Measurements from ENCODE around the gene MAG.

The MAG gene

GRCh38 chr19:35274323-35274722, 17.6 kb upstream of the MAG start:
- no peak overlapping the region for H3K4me3 ChIP-seq (replicated peaks; ENCODE audit: low read depth, low read length)
- no peak for DNase-seq (ENCODE audit: low read depth)
- no peak for TF ChIP-seq CTCF (IDR thresholded peaks at IDR 0.05; ENCODE audit: low read length, missing control alignments)

- DNase-seq (ENCODE audit: low read depth): no peak
- H3K4me3 ChIP-seq (replicated peaks; ENCODE audit: low read depth, low read length): no peak overlapping the region
- no peak for TF ChIP-seq CTCF (IDR thresholded peaks at IDR 0.05; ENCODE audit: low read length, missing control alignments)
Observed at GRCh38 chr19:35276706-35277281, 15.2 kb upstream of the MAG start.

GRCh38 chr19:35278578-35279284, 13.2 kb upstream of the MAG start:
- no peak for TF ChIP-seq CTCF (IDR thresholded peaks at IDR 0.05; ENCODE audit: low read length, missing control alignments)
- no peak for DNase-seq (ENCODE audit: low read depth)
- no peak overlapping the region for H3K4me3 ChIP-seq (replicated peaks; ENCODE audit: low read depth, low read length)

- no peak for DNase-seq (ENCODE audit: low read depth)
- TF ChIP-seq CTCF (IDR thresholded peaks at IDR 0.05; ENCODE audit: low read length, missing control alignments): no peak
- H3K4me3 ChIP-seq (replicated peaks; ENCODE audit: low read depth, low read length): no peak overlapping the region
Observed at GRCh38 chr19:35279374-35279773, 12.6 kb upstream of the MAG start.

- no peak for DNase-seq (ENCODE audit: low read depth)
- no peak for TF ChIP-seq CTCF (IDR thresholded peaks at IDR 0.05; ENCODE audit: low read length, missing control alignments)
Observed at GRCh38 chr19:35279985-35280821, 11.8 kb upstream of the MAG start.

GRCh38 chr19:35281303-35281702, 10.7 kb upstream of the MAG start:
- TF ChIP-seq CTCF (IDR thresholded peaks at IDR 0.05; ENCODE audit: low read length, missing control alignments): no peak
- H3K4me3 ChIP-seq (replicated peaks; ENCODE audit: low read depth, low read length): no peak overlapping the region

More at GRCh38 chr19:35279985-35280821, 11.8 kb upstream of the MAG start:
- no peak overlapping the region for H3K4me3 ChIP-seq (replicated peaks; ENCODE audit: low read depth, low read length)

More at GRCh38 chr19:35281303-35281702, 10.7 kb upstream of the MAG start:
- DNase-seq (ENCODE audit: low read depth): no peak

Data from fibroblast of pulmonary artery (primary cell).